GM18861 (cell line): ENCODE measurements around the gene TTK.

Experiments used
- ATAC-seq: cut with Tn5 transposase; IDR thresholded peaks from one replicate; pipeline ENCODE4 v1.9.1; 2021; ENCODE audit not compliant: unreplicated experiment

The TTK gene

DNA sequence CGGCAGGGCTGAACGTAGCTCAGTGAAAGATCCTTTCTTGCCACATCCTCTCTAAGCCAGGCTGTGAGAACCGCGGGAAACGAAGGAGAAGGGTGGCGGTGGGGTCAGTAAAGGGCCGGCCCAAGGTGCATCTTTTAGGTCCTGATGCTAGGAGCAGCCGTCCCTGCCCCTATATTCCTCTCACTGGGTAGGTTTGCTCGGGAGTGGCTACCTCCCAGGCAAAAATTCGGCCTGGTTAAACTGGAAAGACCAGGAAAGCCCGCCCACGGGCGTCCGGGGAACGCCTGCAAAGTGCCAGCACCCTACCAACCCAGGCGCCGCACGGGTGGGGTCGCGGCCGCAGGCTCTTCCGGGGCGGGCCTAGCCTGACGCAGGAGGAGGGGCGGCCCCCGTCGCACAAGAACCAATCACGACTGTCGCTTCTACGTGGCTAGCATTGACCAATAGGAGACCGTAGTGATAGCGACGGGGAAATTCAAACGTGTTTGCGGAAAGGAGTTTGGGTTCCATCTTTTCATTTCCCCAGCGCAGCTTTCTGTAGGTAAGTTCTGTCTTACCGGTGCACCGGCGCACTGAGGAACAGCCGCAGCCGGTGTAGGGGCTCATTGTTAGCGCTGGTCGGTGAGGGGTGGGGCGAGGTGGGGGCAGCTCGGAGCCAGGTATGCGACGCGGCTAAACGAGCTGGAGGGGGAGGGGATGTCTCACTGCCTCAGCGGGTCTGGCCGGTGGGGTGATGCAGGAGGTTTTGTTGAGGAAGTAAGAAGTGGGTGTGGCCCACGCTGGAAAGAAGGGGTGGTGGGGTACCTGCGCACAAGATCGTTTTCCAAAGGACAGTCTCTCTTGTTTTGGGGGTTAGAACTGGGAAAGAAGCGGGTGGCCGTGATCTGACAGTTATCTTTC, at the start of gene TTK:
Gene TTK, plus strand, starts transcription at position 477 of the 900 bp plus-strand sequence. CDS start 1,195 bp downstream, outside the sequence.
- peak; percentile 99 for ATAC-seq

DNA sequence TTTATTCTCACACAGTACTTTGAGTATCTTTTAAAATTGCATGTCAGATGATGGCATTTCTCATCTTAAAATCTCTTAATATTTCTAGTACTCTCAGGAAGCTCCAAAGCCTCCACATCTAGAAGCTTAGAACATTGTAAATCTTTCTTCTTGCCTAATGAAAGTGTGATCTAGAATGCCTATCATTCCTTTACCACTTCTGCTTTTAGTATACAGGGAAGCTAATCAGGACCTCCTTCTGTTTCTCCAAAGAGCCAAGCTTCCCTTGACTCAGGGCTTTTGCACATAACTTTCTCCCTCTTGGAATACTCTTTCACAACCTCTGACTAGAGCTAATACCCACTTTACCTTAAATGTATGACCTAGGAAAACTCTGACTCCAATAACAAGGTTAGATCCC, 49.6 kb upstream of the TTK start:
- no peak for ATAC-seq

DNA sequence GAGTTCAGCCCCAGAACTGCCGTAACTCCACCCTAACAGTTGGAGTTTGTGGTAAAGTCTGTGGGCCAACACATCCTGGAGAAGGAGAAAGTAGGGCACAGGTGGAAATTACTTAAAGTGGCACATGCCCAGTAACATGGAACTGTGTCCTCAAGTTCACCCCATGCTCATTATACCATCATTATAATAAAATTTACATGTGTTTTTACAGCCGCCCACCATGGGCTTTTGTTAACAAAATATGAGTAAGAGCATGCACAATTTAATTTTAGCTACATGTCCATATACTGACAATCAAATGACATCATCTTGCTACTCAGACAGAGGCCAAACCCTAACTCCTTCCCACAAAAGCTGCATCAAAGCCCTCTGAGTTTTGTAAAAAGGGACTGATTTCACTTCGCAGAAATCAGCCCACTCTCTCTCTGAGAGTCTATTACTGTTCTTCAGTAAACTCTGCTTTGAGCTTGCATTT, 39.8 kb upstream of the TTK start:
- no peak for ATAC-seq

DNA sequence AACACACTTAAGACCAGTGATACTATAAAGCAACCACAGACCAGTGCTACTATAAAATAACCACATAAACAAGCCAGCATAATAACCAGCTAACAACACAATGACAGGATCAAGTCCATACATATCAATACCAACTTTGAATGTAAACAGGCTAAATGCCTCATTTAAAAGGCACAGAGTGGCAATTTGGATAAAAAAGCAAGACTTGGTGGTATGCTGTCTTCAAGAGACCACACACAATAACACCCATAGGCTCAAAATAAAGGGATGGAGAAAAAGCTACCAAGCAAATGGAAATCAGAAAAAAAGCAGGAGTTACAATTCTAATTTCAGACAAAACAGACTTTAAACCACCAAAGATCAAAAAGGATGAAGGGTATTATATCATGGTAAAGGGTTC, 37.3 kb upstream of the TTK start:
- no peak for ATAC-seq

DNA sequence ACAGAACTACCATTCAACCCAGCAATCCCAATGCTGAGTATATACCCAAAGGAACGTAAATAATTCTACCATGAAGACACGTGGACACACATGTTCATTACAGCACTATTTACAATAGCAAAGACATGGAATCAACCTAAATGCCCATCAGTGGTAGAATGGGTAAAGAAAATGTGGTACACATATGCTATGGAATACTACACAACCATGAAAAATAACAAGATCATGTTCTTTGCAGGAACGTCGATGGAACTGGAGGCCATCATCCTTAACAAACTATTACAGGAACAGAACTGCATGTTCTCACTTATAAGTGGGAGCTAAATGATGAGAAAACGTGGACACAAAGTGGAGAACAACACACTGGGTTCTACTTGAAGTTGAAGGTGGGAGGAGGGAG, 34.7 kb upstream of the TTK start:
- ATAC-seq: no peak

DNA sequence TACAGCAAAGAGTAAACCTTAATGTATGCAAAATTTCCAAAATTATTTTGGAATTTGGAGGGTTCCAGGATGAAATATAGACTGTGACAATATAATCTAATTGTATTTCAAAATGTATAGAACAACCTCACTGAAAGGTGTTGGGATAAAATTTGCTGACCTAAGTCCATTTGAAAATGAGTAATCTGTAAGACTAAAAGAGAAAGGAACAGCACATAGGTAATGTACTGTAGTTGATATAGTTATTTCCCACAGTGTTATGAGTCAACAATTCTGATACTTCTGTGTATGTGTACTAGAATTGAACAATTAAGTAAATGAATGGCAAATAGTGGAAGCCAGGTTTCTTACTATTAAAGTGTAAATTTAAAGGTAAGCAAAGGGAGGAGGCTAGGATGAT, 33.3 kb upstream of the TTK start:
- no peak for ATAC-seq

DNA sequence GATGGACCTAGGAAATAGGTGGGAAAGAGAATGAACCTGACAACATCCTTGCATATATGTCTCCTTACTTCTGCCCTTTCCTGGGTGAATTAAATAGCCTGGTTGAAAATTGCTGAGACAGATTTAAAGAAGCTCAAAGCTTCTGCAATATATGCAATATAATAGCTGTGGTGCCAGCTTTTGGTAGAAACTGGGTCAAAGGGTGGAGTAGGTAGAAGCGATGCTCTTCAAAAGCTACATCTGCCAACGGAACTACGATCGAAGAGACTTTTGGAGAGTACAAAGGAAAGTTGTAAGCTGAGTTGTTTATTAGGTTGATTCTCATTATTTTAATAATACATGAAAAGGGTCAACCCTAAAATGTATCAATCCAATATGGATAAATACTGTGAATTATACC, 22.8 kb upstream of the TTK start:
- ATAC-seq: no peak

DNA sequence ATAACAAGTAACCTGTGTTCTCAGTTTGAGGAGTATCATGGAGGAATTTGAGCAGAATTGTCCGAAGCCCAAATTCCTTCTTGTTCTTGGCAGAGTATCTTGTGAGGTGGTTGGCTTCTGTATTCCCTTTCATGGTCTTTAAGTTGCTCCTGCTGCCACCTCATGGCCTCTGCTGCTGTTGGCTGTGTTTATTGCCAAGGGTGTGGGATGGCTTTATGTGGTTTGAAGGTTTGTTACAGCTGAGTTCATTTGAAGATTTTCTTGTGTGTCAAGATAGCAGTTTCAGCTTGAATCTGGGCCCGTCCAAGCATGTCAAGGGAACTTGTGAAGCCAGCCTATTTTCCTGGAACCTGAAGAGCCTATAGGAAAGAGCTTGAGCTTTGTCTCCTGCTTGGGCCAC, 20.2 kb upstream of the TTK start:
- ATAC-seq: peak; percentile 71

DNA sequence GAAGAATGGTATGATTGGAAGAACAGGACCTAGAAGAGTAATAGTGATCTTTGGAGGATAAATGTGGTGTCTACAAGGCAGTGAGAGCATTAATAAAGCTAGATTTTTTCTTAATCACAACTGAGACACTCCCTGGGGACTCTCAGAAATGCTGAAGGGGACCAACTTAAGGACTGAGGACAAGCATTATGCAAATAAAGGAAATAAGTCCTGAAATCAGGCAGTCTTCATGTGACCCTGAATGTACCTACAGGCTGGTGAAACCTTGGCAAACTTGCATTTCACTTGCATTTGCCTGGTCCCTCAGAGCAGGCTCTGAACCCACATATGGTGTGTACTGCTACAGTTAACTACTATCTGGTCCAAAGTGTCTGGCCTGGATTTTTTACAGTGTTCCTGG, 19.3 kb upstream of the TTK start:
- ATAC-seq: peak; percentile 48

DNA sequence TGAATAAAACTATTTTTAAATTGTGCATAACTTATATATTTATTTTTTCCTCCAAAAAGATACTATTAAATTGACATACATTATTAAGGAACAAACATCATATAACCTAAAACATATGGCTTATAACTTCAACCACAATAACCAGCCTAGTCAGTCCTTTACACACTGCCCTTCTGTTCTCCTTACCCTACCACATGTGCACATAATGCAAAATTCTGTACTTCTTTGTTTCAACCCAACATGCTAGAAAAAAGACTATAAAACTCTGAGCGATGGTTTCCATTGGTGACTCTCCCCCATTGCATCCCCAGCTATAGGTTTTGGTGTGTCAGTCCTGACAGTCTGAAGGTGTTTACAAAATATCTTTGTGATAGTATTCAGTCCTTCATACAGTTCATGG, 14.8 kb upstream of the TTK start:
- no peak for ATAC-seq

DNA sequence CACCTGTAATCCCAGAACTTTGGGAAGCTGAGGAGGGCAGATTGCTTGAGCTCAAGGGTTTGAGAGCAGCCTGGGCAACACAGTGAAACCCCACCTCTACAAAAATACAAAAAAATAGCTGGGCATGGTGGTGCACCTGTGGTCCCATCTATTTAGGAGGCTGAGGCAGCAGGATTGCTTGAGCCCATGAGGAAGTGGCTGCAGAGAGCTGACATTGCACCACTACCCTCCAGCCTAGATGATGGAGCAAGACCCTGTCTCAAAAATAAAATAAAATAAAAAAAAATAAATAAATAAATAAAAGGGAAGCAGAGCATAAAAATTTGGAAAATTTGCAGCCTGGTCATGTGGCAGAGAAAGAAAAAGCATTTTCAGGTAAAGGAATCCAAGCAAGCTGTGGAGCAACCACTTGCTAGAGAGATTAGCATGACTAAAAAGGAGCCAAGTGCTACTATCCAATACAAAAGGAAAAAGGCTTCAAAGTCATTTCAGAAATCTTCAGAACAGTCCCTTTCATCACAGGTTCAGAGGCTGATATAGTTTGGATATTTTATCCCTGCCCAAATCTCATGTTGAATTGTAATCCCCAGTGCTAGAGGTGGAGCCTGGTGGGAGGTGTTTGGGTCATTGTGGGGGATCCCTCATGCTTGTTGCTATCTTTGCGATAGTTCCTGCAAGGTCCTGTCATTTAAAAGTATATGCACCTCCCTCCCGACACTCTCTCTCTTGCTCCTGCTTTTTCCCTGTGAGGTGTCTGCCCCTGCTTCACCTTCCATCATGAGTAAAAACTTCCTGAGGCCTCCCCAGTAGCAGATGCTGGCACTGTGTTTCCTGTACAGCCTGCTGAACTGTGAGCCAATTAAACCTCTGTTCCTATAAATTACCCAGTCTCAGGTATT, 11.2 kb upstream of the TTK start:
- no peak for ATAC-seq

DNA sequence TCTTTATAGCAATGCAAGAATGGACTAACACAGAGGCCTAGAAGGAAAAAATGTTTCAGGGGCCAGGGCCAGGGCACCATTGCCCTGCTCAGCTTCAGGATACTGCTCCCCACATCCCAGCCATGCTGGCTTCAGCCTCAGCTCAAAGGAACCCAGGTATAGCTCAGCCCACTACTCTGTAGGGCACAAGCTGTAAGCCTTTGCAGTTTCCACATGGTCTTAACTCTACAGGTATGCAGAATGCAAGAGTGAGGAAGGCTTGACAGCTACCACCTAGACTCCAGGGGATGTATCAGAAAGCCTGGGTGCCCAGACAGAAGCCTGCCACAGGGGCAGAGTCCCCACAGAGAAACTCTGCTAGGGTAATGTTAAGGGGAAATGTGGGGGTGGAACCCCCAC, 10.5 kb upstream of the TTK start:
- ATAC-seq: no peak

DNA sequence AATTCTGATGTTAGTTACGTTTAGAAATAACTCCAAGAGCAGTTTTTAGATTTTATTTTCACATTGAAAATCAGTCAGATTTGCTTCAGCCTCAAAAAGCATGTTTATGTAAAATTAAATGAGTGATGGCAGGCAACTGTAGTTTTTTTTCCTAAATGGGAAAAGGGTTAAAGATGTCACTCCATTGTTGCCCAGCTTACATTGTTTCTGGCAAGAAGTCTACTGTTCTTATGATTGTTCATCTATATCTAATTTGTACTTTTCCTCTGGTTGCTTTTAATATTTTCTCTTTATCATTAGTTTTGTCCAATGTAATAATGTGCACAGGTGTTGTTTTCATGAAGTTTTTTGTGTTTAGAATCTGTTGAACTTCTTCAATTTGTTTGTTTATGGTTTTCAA, 6.7 kb upstream of the TTK start:
- ATAC-seq: no peak

DNA sequence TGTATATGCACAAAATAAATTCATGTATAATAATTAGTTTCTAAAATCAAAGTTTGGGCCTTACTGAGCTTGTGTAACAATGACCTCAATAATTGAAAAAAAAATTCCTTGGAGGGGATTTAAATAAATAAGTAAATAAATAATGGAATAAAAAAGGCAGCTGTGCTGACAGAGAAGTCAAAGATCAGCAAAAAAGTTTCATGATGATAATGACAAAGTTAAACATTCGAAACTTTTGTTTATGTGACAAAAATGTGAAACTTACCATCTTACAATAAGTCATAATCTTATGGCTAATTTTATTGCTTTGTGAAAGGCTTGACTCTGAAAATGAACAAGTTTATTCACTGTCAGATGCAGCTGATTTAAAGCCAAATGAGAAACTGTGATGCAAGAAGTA, 3.1 kb upstream of the TTK start:
- ATAC-seq: no peak

DNA sequence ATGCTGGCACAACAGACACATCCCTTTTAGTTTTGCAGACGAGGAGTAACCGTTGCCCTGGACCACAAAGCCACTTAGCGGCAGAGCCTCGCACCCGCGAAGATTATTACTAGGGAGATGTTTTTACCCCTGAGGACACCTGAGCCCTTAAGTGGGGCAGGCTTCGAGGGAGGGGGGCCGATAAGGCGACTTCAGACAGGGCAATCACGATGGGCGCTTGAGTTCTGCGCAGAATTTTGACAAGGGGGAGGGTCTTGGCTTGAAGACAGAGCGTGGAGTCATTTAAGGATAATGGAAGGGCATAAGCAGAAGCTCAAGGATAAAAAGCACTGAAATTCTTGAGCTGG, 650 bp upstream of the TTK start:
- no peak for ATAC-seq

DNA sequence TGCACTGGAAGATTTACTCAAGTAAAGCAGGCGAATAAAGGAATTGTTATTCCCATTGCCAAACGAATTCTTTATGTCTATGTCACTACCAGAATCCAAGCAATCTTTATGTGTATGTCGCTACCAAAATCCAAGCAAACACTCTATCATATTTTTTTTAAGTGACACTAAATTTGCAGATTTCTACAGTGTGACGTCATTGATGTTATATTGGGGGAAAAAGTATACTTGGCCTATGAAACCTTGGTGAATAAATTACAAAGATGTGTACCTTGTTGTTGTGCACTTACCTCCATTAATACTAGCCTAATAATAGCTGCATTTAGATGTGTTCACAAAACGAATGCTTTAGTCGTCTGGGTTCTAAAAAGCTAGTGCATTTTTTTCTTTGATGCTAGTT, 957 bp downstream of the TTK start:
- ATAC-seq: no peak

DNA sequence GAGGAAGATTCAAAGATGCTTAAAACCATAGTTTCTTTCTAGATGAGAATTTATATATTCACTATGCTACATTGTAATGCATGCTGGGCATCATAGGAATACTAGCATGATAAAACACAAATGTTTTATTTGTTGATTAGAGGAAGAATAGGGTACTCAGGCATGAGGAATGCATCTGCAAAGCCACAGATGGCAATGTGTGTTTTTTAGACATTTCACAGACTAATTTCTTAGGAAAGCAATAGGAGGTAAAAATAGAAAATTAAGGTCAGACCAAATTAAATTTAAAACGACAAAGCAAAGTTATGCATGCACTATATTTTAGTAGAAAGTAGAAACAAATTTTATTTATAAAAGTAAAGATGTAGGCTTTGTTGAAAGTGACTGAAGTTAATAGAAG, 2.1 kb downstream of the TTK start:
- ATAC-seq: no peak

DNA sequence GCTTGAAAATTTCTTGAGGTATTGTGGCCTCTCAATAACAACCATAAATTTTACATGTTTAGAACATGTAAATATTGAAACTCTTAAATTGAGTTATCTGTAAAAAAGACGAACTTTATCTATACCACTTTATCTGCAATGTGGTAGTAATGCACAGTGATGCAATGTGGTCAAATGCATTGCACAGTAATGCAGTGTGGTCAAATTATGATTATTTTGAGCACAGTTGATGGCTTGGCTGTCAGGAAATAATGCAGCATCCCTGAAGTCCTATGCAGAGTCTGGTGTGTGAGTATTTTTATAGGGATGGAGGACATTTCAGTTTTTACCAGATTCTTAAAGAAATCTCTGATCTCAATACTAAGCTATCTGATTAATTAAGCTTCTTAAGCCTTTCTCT, 5.1 kb downstream of the TTK start:
- ATAC-seq: no peak

DNA sequence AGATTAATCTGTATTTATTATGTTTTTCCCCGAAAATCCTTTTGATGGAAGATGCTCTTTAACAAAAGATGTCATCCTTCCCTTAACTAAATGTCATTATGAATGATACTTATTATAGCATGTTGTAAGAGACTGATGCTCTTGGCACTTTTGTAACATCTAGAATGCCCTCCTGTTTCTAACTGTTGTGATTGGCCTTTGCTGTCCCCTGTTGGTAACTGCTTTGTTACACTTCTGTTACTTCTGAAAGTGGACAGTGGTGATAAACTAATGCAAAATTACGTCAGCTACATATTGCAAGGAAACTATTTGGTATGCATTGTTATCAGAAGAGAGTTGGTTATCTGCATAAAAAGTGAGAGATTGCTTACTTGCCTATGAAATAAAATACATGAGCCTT, 5.8 kb downstream of the TTK start:
- ATAC-seq: no peak

DNA sequence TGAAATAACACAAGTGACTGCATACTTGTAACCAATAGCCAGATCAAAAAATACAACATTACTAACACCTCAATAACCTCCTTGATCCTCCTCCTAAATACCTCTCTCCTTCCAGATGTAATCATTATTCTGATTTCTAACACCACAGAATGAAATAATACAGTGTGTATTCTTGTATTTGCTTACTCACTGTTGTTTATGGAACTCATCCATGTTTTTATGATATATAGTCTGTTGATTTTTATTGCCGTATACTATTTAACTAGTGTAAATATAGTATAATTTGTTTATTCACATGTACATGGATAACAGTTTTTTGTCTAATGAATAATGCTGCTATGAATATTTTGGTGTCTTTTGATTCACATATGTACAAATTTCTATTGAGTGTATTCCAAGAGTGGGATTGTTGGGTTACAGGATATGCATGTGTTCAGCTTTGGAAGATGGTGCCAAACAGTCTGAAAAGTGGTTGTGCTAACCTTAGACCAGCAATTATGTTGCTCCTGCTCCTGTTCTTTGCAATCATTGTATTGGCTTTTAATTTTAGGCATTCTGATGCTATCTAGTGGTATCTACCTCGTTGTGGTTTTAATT, 11.5 kb downstream of the TTK start:
- no peak for ATAC-seq

DNA sequence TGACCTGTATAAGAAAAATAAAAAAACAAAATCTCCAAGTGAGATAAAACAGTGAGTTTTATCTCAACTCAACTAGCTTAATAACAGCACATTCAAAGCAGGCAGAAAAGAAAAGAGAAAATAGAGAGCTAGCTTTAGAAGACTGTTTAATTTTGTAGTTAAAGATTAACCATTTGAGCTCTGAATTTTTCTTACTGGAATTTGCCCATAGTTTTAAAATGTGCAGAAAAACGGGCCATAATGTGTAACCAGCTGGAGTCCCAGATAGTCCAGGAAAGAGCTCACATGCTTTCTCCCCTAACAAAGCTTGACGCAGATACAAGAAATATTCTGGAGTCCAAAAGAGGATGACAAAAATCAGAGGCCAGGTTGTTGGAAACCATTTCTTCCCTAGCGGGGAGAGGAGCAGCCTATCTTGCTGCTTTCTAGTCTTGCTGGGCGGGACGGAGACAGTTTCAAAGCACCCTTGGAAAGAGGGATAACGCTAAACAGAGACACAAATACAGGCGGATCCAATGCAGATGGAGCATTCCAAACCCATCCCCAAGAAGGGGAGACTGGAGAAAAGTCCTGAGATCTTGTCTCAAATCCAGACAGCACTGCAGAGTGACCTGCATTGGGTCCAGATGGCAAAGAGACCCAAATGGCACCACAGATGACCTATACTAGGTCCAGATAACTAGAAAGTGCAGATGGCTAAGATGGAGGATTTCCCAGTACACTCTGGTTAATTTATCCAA, 16.1 kb downstream of the TTK start:
- no peak for ATAC-seq
